ENCODE data around the gene TRAF3. TPM values are rescaled to one million over a fixed set of nuclear protein-coding genes. Genes with fewer than 3 reads are reported as not detected.

Gene TRAF3
- total RNA-seq, 4 donors from 2014 or later: 5.5 to 14.7 (median 6.9) TPM

DNA sequence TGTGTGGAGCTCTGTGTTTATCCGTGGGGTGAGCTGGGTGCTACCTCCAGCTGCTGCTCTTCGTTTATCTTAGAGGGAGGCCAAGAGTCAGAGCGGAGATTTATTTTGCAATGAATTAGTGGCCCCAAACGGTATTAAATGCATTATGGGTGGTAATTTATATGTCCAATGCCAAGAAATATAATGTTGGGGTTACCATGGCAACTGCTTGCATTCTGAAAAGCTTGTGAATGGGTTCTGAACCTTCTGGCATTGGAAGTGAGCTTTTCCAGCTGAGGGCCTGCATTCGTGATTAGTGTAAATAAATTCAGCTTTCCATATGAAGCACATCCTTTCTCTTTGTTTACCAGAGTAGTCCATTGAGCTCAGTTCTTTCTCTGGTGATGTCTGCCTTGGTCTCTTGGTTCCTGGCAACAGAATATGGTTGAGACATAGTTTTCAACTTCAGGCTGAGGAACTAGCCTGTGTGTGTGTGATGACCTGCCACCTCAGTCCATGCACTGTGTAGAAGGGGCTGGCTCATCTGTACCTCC is 51.8 kb downstream of the TRAF3 start:
- in situ Hi-C loops (cut with MboI; ENCODE audit: low sequenced_read_pairs in 4 of 4): no loop called here
- Histone ChIP-seq H3K4me1 (peaks cover 5 to 10% of the 10 kb centered on the region in 2 donors), H3K27ac (no peak overlapping the region), H3K4me3 (no peak overlapping the region), H3K9me3 (no peaks in the 10 kb centered on the region), H3K36me3 (no peaks in the 10 kb centered on the region), H3K27me3 (no peaks in the 10 kb centered on the region)
- DNase-seq: no peak
- no peak for ATAC-seq
- TF ChIP-seq, protein P1, sequence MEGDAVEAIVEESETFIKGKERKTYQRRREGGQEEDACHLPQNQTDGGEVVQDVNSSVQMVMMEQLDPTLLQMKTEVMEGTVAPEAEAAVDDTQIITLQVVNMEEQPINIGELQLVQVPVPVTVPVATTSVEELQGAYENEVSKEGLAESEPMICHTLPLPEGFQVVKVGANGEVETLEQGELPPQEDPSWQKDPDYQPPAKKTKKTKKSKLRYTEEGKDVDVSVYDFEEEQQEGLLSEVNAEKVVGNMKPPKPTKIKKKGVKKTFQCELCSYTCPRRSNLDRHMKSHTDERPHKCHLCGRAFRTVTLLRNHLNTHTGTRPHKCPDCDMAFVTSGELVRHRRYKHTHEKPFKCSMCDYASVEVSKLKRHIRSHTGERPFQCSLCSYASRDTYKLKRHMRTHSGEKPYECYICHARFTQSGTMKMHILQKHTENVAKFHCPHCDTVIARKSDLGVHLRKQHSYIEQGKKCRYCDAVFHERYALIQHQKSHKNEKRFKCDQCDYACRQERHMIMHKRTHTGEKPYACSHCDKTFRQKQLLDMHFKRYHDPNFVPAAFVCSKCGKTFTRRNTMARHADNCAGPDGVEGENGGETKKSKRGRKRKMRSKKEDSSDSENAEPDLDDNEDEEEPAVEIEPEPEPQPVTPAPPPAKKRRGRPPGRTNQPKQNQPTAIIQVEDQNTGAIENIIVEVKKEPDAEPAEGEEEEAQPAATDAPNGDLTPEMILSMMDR (IDR thresholded peaks at IDR 0.05 in 4 of 5, conservative IDR thresholded peaks at IDR 0.05 in 1 of 5): no peak
- intact Hi-C loops (cut with DNase I; ENCODE audit: low total_unique reads): no loop called here

DNA sequence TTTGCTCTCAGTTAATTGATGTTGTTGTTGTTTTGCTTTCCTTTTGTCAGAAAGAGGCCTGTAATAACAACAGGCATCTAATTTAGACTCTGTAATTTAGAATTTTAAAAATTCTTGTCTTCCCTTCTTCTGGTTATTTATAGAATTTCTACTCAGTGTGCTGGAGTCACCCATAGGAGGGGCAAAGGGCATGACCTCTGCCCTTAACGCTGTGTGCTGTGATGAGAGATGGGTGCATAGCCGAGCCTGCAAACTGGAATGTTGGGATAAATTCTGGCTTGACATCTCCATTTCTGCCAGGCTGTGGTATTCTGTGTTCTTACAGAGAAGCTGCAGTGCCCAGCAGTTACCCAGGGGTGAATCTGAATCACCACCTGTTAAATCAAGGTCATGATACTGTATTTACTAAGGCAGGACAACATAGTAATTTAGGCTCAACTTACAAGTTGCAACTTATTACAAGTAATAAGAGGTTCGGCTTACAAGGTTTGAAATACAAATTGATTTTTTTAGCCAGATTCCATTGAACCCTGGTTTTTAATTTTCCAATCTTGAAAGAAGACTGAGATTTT is 53.3 kb downstream of the TRAF3 start:
- TF ChIP-seq, protein P1 (IDR thresholded peaks at IDR 0.05 in 4 of 5, conservative IDR thresholded peaks at IDR 0.05 in 1 of 5): no peak
- TF ChIP-seq POLR2A (IDR thresholded peaks at IDR 0.05): no peak
- in situ Hi-C loops (cut with MboI; ENCODE audit: low sequenced_read_pairs in 4 of 4): no loop called here
- Histone ChIP-seq H3K9me3 (no peaks in the 10 kb centered on the region), H3K4me1 (peaks cover 0 to 7% of the 10 kb centered on the region in 2 donors), H3K27ac (no peak overlapping the region), H3K36me3 (no peaks in the 10 kb centered on the region), H3K27me3 (no peaks in the 10 kb centered on the region), H3K4me3 (no peak overlapping the region)
- DNase-seq: no peak
- no peak for ATAC-seq
- intact Hi-C loops (cut with DNase I; ENCODE audit: low total_unique reads): no loop called here

DNA sequence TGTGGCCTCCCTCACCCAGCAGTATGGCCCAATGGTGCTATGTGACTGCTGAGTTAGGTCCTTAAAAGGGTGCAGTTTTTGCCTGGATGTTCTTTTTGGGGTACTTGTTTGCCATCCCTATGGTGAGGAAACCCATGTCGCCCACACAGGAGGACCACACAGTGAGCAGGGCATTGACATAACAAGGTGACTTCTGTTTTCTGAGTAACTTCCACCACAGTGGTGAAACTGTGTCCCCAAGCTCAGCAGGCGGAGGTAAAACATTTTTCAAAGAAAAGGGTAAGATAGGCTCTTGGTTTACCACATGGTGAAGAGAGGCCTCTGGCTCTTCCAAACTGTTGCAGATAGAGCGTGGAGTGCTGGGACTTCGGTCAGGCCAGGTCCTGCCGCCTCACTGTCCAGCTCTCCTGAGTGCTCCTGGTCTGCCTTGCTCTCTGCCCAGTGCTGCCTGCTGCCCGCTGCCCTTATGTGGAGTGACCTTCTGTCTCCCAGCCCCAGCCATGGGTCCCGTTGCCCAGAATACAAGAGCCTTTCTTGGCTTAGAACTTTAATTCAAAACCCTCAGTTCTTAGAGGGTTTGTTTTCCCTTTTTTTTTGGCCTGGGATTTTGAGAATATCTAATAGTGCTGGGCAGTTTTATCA is 54.0 kb downstream of the TRAF3 start:
- TF ChIP-seq, protein P1 (IDR thresholded peaks at IDR 0.05 in 4 of 5, conservative IDR thresholded peaks at IDR 0.05 in 1 of 5): no peak
- no peak for TF ChIP-seq POLR2A (IDR thresholded peaks at IDR 0.05)
- peaks cover 0 to 7% of the 10 kb centered on the region in 2 donors for H3K4me1 ChIP-seq
- H3K27ac ChIP-seq: no peak overlapping the region
- no peaks in the 10 kb centered on the region for H3K27me3 ChIP-seq
- no peaks in the 10 kb centered on the region for H3K36me3 ChIP-seq
- in situ Hi-C loops (cut with MboI; ENCODE audit: low sequenced_read_pairs in 4 of 4): no loop called here
- no peak for DNase-seq
- no peaks in the 10 kb centered on the region for H3K9me3 ChIP-seq
- intact Hi-C loops (cut with DNase I; ENCODE audit: low total_unique reads): no loop called here
- H3K4me3 ChIP-seq: no peak overlapping the region
- no peak for ATAC-seq

DNA sequence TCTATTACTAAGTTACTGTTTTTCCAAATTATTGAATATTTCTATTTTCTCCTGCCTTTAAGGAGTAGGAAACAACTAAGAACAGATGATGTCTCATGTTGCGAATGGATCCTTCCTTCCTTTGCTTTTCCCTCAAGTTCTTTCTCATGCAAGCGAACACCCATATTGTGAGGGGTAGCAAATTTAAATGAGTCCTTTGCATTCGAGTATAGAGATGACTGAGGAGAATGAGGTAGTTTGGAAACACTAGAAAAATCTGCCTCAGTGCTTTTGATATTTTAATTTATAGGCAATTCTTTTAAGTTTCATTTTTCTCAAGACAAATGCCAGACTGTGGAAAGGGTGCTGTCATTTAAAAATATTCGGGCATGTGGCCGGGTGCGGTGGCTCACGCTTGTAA is 56.1 kb downstream of the TRAF3 start:
- TF ChIP-seq, protein P1 (IDR thresholded peaks at IDR 0.05 in 4 of 5, conservative IDR thresholded peaks at IDR 0.05 in 1 of 5): no peak
- no peak for TF ChIP-seq POLR2A (IDR thresholded peaks at IDR 0.05)
- no peak overlapping the region for H3K4me3 ChIP-seq
- in situ Hi-C loops (cut with MboI; ENCODE audit: low sequenced_read_pairs in 4 of 4): no loop called here
- no peaks in the 10 kb centered on the region for H3K36me3 ChIP-seq
- intact Hi-C loops (cut with DNase I; ENCODE audit: low total_unique reads): no loop called here
- peaks cover 0 to 7% of the 10 kb centered on the region in 2 donors for H3K4me1 ChIP-seq
- no peaks in the 10 kb centered on the region for H3K9me3 ChIP-seq
- DNase-seq: no peak
- no peak overlapping the region for H3K27ac ChIP-seq
- no peaks in the 10 kb centered on the region for H3K27me3 ChIP-seq
- no peak for ATAC-seq
